HG02678 (cell line): ENCODE measurements around the gene TIMMDC1.
"Not testable (repeated sequence)": the region's sequence is repeated elsewhere in the genome, so short reads cannot be mapped to it uniquely, and the experiment has no call there.

Experiments
- ATAC-seq: cut with Tn5 transposase; IDR thresholded peaks from one replicate; pipeline ENCODE4 v1.9.1; 2021; ENCODE audit warnings: mild to moderate bottlenecking, moderate library complexity; ENCODE audit not compliant: unreplicated experiment

The TIMMDC1 gene

GRCh38 chr3:119508172-119508845 is 10.0 kb downstream of the TIMMDC1 start:
- peak; percentile 64 for ATAC-seq

- no peak for ATAC-seq
These were observed 12.3 kb downstream of the TIMMDC1 start for GRCh38 chr3:119510690-119511089.

GRCh38 chr3:119514637-119515036 is 16.3 kb downstream of the TIMMDC1 start:
- ATAC-seq, result no peak

DNA sequence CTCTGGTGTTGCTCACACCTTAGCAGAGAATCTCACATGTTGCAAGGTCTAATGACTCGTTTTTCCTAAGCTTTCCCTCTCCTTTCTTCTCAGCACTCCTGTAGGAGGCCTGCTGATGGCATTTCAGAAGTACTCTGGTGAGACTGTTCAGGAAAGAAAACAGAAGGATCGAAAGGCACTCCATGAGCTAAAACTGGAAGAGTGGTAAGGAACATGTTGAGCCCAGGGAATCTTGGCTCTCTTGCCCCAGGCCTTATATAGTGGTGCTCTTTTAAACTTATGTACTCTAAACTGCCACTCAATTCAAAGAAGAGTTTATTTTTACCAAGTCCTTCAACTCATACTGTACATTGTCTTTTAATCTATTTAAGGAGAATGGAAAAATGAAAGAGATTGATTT is 18.8 kb downstream of the TIMMDC1 start:
- no peak for ATAC-seq

GRCh38 chr3:119518026-119518425 is 19.7 kb downstream of the TIMMDC1 start:
- ATAC-seq, result no peak

DNA sequence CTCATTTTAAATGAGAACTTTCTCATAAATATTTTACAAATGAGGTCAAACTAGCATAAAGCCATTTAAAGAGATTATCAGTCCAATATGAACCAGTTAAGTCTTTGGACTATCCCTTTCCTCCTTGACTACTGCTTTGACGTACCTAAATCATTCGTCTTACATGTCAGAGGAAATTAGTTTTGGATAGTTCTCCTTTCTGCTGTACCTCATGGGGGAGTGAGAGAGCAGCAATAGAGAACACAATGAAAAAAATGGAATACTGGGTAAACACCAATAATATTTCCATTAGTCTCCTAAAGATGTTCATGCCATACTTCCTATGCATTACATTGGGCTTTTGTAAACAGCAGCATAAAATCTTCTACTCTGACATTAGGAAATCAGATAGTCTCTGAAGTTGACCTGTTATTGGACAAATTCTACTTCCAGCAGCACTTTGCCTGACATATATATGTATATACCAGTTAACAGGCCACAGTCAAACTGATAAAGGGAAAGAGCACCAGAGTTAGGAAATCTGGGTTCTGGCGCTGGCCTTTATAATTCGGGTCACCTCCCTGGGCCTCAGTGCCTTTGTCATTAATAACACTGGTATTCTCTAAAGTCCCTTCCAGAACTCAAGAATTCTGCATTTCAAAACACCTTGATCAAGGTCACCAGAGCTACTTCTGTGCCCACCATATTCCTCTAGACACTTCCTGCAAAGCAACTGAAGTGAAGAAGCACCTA is 26.8 kb downstream of the TIMMDC1 start:
- no peak for ATAC-seq

DNA sequence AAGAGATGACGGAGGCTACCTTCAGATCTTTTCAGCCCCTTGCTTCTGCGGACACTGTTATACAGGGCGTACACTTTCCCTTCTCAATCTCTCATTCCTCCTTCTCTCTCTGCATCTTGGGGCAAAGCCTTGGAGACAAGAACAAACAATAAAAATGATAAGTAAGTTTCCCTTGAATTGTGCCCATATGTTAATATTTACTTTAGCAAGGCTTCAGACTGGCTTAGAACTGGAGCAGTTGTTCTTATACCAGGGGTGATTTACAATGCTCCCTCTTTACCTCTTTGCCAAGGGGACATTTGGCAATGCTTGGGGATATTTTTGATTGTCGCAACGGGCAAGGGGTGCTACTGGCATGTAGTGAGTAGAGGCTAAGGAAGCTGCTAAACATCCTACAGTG is 29.4 kb downstream of the TIMMDC1 start:
- no peak for ATAC-seq

GRCh38 chr3:119529883-119530282 is 31.5 kb downstream of the TIMMDC1 start:
- ATAC-seq, result no peak

- no peak for ATAC-seq
These were observed 32.1 kb downstream of the TIMMDC1 start for GRCh38 chr3:119530456-119530855.

- ATAC-seq, result no peak
These were observed 32.8 kb downstream of the TIMMDC1 start for GRCh38 chr3:119531151-119531550.

GRCh38 chr3:119534296-119534695 is 35.9 kb downstream of the TIMMDC1 start:
- no peak for ATAC-seq

- ATAC-seq, result no peak
These were observed 38.4 kb downstream of the TIMMDC1 start for GRCh38 chr3:119536757-119537156.

GRCh38 chr3:119538772-119539171 is 40.4 kb downstream of the TIMMDC1 start:
- ATAC-seq, result peak; percentile 35

DNA sequence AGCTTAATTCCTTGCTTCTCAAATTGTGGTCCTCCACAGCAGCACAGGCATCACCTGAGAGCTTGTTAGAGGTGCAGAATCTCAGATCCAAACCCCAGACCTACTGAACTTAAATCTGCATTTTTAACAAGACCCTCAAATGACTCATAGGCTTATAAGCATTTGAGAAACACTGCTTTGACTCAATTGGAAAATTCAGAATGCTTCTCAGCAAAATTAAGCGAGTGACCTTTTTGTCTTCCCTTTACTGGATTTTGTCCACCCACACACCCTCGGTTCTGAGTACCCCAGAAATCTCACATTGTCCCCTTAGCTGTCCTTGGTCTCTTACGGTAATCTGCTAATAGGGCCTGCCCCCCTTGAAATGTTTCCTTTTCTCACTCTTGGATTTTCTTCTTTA is 43.2 kb downstream of the TIMMDC1 start:
- ATAC-seq, result no peak

GRCh38 chr3:119542168-119542767 is 43.9 kb downstream of the TIMMDC1 start:
- peak; percentile 34 for ATAC-seq

DNA sequence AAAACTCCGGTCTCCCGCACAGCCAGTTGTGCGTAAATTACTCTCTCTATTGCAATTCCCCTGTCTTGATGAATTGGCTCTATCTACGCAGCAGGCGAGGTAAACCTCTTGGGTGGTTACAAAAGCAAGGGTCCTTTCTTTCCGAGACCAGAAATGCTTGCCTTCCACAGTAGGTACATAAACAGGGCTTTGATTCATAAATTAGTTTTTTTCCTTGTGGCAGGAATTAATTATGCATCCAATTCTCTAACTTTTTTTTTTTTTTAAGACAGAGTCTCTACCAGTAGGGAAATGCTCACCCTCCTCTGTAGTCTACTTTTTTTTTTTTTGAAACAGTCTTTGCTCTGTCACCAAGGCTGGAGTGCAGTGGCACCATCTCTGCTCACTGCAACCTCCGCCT is 44.8 kb downstream of the TIMMDC1 start:
- ATAC-seq, result no peak

DNA sequence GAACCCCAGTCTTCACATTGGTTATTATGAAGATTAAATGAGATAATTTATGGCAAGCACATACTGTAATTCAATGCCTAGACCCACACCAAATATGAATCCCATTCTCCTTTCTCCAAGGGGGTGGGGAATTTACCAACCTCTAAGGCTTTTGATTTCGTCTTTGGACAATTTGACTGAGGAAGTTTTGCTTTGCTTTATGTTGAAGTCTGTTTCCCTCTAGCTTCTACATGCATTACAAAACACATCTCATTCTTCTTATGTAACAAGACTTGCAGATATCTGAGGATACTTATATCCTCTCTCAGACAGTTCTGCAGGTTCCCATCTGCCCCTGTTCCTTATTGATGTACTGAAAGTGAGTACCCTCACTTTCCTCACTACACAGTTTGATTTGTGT is 48.9 kb downstream of the TIMMDC1 start:
- ATAC-seq, result no peak

DNA sequence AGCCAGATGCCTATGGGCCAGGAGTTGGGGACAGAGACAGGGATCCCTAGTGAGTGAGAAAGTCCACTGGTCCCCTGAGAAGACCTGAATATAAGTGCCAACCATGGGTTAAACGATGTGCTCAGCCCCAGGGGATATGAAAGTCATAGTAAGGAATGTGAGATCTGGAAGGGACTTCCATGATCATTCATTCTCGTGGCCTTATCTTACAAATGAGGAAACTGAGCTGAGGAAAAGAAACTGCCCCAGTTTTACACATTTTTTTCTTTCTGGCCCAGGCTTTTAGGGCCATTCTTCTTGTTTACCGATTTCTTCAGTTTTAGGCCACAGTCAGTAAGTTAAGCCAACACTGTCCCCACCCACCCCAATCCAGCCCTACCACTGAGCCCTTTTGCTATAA is 50.0 kb downstream of the TIMMDC1 start:
- ATAC-seq, result no peak

DNA sequence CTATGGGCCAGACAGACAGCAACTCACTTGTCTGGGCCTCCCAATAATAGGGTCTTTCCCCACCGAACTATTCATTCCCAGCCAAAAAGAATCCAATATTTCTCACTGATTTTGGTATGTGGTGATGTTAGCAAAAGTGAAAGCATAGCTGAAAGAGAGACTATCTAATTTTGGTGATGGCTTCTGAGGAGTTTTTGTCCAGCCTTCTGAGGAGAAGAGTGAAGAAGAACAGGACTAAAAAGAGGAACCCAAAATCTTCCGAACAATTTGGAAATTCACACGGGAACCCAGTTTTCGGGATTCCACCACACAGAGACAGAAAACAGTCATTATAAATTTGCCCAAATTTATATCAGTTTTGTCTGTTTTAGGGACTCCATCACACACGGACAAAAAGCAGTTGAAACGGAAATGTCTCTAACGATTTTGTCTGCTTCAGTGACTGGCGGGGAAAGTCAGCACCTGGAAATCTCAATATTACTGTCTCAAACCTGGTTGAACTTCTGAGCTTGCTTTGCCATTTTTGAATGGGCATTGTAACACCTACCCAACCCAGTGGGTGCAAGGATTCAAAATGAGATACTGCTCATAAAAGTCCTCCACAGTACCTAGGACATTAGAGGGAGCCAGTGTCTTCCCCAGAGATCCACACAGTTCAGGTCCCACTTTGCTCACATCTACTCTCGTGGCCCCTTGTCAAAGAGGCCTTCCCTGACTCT is 52.0 kb downstream of the TIMMDC1 start:
- peak; percentile 35 for ATAC-seq

DNA sequence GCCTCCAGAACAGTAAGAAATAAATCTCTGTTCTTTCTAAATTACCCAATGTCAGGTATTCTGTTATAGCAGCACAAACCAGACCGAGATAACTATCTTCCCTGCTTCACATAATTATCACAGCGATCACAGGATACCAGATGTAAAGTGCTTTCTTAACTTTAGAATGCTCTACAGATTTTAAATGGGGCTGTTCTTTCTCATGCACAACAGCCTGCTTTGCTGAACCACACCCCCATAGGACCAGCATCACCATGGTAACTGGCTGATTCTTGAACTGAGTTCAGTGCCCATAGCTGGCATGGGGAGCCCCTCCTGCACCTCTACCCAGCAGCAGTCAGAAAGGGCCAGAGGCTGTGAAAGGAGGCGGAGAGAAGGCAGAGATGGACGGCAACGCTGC is 53.3 kb downstream of the TIMMDC1 start:
- ATAC-seq, result no peak

DNA sequence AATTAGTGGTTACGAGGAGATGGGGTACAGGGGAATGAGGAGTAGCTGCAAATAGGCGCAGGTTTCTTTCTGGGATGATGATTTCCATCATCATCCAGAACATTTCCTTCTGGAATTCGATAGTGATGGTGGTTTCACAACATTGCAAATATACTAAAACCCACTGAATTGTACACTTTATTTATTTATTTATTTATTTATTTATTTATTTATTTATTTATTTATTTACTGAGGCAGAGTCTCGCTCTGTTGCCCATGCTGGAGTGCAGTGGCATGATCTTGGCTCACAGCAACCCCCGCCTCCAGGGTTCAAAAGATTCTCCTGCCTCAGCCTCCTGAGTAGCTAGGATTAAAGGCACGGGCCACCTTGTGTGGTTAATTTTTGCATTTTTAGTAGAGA is 54.6 kb downstream of the TIMMDC1 start:
- not testable (repeated sequence) for ATAC-seq
